ENCODE measurements around the gene OR51V1. TPM values are rescaled to one million over a fixed set of nuclear protein-coding genes. Genes with fewer than 3 reads are reported as not detected.

Gene OR51V1
- total and polyA plus RNA-seq, 9 donors = not detected

DNA sequence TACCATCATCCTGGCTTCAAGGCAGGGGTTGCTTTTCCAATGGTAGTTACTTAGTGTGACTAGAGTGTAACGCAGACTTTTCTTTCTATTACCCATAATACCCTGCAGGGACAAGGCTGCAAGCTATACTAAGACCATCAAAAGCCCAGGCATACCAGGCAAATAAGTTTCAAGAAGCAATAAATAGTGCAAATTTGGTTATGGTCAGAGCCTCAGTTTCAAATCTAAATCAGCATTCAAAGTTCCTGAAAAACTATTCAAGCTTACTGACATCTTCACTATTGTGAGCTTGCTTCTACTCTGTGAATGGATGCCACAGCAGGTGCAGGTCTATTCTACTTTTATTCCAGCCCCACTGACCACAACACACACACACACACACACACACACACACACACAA lies 28.9 kb upstream of the OR51V1 start:
- WGBS, 3 donors = 89 to 97% (median 95%) methylated on average over 1 of the region's 1 CpG
- no peaks in the 10 kb centered on the region for H3K27me3 ChIP-seq
- no peaks in the 10 kb centered on the region for H3K4me1 ChIP-seq (ENCODE audit: insufficient read depth)
- intact Hi-C loops (cut with DNase I) = no loop called here
- no peak overlapping the region for H3K4me3 ChIP-seq
- DNase-seq = no peak
- no peaks in the 10 kb centered on the region for H3K36me3 ChIP-seq
- H3K9me3 ChIP-seq = no peaks in the 10 kb centered on the region
- H3K27ac ChIP-seq = no peak overlapping the region
- TF ChIP-seq POLR2A (IDR thresholded peaks at IDR 0.05) = no peak
- no peak for TF ChIP-seq CTCF (IDR thresholded peaks at IDR 0.05)
- TF ChIP-seq EP300 (IDR thresholded peaks at IDR 0.05) = no peak

- intact Hi-C loops (cut with DNase I) = no loop called here
- 56 to 64% (median 61%) methylated on average over 5 of the region's 5 CpGs for WGBS, 3 donors
Observed at GRCh38 chr11:5228124-5228523, 27.6 kb upstream of the OR51V1 start.

GRCh38 chr11:5227681-5228080 lies 27.2 kb upstream of the OR51V1 start:
- 37 to 60% (median 48%) methylated on average over 1 of the region's 1 CpG for WGBS, 3 donors
- no peak for DNase-seq
- Histone ChIP-seq H3K27me3 (no peaks in the 10 kb centered on the region), H3K9me3 (no peaks in the 10 kb centered on the region), H3K36me3 (no peaks in the 10 kb centered on the region), H3K27ac (no peak overlapping the region), H3K4me3 (no peak overlapping the region), H3K4me1 (ENCODE audit: insufficient read depth) (no peaks in the 10 kb centered on the region)
- intact Hi-C loops (cut with DNase I) = no loop called here
- TF ChIP-seq POLR2A (IDR thresholded peaks at IDR 0.05) (no peak), CTCF (IDR thresholded peaks at IDR 0.05) (no peak), EP300 (IDR thresholded peaks at IDR 0.05) (no peak)

More at GRCh38 chr11:5228124-5228523, 27.6 kb upstream of the OR51V1 start:
- no peak for TF ChIP-seq POLR2A (IDR thresholded peaks at IDR 0.05)
- no peak for TF ChIP-seq EP300 (IDR thresholded peaks at IDR 0.05)
- no peak for TF ChIP-seq CTCF (IDR thresholded peaks at IDR 0.05)
- no peaks in the 10 kb centered on the region for H3K4me1 ChIP-seq (ENCODE audit: insufficient read depth)
- no peak overlapping the region for H3K27ac ChIP-seq
- H3K36me3 ChIP-seq = no peaks in the 10 kb centered on the region
- no peaks in the 10 kb centered on the region for H3K9me3 ChIP-seq
- H3K4me3 ChIP-seq = no peak overlapping the region
- H3K27me3 ChIP-seq = no peaks in the 10 kb centered on the region
- DNase-seq = no peak

DNA sequence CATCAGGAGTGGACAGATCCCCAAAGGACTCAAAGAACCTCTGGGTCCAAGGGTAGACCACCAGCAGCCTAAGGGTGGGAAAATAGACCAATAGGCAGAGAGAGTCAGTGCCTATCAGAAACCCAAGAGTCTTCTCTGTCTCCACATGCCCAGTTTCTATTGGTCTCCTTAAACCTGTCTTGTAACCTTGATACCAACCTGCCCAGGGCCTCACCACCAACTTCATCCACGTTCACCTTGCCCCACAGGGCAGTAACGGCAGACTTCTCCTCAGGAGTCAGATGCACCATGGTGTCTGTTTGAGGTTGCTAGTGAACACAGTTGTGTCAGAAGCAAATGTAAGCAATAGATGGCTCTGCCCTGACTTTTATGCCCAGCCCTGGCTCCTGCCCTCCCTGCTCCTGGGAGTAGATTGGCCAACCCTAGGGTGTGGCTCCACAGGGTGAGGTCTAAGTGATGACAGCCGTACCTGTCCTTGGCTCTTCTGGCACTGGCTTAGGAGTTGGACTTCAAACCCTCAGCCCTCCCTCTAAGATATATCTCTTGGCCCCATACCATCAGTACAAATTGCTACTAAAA lies 26.3 kb upstream of the OR51V1 start, which contains the start of gene HBB:
Gene HBB (minus strand): TSS at position 340 of the 579 bp plus-strand sequence. CDS start 50 bp downstream, at position 290.
- 63 to 73% (median 70%) methylated on average over 3 of the region's 3 CpGs for WGBS, 3 donors
- TF ChIP-seq EP300 (IDR thresholded peaks at IDR 0.05) (no peak), POLR2A (IDR thresholded peaks at IDR 0.05) (no peak), CTCF (IDR thresholded peaks at IDR 0.05) (no peak)
- Histone ChIP-seq H3K9me3 (no peaks in the 10 kb centered on the region), H3K27me3 (no peaks in the 10 kb centered on the region), H3K27ac (no peak within 1 kb of the TSS), H3K4me1 (ENCODE audit: insufficient read depth) (no peaks in the 10 kb centered on the region), H3K36me3 (no peaks in the 10 kb centered on the region), H3K4me3 (no peak within 1 kb of the TSS)
- intact Hi-C loops (cut with DNase I) = no loop called here
- DNase-seq = no peak
